Stimulated activated CD8-positive, alpha-beta memory T cell treated with anti-CD3 and anti-CD28 coated beads, Interleukin-15, amount 100 ng/mL, for 1 hour (primary cell): ENCODE results near the gene PPDPF.
"Not testable (repeated sequence)": the region's sequence is repeated elsewhere in the genome, so short reads cannot be mapped to it uniquely, and the experiment has no call there.

Experiments
- DNase-seq: peaks from one replicate; pipeline ENCODE4 v3.0.0-alpha.2; 2020; ENCODE audit warnings: low read depth

PPDPF gene

DNA sequence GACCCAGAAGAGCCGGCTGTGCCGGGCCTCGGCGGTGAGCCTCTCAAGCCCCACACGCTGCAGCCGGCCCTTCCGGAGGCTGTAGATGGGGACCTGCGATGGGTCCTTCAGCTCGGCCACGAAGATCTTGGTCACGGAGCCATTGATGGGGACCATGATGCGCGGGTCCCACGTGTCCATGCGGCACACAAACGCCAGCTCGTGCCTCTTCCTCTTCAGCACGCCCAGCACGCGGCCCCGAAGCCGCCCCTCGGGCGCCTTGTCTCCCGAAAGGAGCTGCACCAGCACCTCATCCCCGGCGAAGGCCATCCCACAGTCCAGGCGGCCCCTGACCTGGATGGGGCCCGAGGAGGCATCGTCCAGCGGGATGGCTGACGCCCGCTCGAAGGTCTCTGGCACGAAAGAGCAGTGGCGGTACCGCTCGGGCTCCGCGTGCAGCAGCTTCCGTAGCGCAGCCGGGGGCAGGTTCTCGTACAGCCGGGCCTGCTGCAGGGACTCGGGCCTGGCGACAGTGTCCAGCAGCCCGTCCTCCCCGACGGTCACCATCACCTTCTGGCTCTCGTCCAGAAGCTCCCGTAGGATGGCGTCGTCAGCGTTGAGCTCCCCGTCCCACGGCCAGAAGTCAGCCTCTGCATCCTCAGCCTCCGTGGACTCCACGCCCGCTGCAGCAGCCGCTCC, 44.6 kb downstream of the PPDPF start:
- DNase-seq: no peak

DNA sequence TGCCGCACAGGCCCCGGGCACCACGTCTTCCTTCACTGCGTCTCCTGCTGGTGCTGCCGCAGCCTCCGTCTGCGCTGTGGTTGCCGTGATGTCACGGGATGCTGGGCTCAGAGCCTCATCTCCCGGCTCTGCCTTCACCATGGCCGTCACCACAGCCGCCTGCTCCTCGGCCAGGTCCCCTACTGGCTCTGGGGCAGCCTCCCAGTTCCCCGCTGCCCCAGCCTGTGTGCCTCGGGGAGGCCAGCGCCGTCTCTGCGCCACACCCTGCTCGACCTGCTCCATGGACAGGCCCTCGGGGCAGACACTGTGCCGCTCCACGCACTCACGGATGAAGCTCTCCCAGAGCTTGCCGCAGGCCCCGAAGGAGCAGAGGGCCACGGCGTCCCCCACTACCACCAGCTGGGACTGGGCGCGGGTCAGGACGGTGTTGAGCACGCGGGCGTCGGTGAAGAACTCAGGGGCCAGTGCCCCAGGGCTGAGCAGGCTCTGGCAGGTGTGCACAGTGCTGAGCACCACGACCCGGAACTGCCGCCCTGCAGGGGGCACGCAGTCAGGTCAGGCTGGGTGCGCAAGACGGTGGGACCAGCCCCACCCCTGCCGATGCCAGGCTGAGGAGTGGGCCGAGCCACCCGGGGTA, 45.3 kb downstream of the PPDPF start:
- no peak for DNase-seq

GRCh38 chr20:63566395-63567135, 46.0 kb downstream of the PPDPF start:
- no peak for DNase-seq

GRCh38 chr20:63567136-63567385, 46.5 kb downstream of the PPDPF start:
- no peak for DNase-seq

DNA sequence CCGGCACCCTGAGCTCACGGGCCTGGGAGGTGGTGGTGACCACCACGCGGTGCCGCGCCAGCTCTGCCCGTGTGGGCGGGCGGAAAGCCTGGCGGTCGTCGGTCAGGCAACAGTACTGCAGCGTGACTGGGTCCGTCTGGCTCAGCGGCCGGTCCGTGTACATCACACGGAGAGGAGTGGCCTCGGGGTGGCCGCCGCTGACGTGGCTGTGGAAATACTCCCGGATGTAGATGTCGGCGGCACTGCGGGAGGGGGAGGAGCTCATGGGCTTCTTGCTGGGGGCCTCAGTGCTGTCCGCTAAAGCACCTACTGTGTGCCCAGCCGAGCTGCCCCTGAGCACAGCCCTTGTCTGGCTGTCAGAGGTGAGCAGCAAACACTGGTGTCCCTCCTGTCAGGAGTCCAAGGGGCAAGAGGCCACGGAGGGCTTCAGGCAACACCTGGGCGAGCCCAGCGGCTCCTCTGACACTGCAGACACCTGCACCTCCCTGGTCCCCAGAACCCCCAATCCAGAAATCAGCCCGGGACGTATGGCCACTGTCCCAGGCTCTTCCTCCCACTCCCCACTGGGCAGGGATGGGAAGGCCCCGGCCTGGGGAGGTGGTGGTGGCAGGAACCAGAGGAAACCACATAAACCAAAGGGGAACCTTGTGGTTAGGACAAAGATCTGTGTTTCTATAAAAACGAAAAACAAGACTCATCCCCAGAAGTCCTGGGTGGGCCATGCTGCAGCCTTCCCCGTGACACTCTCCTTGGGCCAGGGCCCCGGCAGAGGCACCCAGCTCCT, 47.0 kb downstream of the PPDPF start:
- no peak for DNase-seq

DNA sequence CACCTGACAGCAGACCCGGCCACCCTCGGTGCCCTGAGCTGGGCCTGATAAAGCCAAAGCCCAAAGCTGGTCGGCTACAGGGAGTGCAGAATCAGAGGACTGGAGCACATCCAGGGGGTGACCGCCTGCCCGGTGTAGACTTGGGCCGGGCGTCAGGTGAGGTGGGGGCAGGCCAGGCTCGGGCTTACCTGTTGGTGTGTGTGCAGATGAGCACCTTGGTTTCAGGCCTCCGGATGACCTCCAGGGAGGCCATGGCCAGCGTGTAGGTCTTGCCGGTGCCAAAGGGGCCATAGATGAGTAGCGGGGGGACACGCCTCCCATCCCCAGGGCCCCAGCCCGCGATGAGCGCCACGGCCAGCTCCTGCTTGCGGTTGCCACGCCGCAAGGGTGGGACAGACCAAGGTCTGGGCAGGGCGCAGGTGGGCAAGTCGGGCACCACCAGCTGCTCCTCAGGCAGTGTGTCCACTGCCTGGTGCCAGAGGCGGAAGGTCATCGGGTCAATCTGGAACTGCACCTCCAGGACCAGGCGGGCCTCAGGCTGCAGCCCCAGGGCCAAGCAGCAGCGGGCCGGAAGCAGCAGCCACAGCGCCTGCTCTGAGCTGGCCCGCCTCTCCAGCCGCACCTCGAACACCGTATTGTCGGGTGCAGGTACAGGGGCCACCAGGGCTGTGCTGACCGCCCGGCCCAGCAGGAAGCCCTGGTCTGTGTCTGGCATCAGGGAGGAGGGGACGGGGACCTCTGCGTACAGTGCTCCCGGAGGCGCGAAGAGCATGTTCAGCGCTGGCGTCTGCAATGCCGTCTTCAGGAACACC, 47.8 kb downstream of the PPDPF start:
- DNase-seq: no peak

DNA sequence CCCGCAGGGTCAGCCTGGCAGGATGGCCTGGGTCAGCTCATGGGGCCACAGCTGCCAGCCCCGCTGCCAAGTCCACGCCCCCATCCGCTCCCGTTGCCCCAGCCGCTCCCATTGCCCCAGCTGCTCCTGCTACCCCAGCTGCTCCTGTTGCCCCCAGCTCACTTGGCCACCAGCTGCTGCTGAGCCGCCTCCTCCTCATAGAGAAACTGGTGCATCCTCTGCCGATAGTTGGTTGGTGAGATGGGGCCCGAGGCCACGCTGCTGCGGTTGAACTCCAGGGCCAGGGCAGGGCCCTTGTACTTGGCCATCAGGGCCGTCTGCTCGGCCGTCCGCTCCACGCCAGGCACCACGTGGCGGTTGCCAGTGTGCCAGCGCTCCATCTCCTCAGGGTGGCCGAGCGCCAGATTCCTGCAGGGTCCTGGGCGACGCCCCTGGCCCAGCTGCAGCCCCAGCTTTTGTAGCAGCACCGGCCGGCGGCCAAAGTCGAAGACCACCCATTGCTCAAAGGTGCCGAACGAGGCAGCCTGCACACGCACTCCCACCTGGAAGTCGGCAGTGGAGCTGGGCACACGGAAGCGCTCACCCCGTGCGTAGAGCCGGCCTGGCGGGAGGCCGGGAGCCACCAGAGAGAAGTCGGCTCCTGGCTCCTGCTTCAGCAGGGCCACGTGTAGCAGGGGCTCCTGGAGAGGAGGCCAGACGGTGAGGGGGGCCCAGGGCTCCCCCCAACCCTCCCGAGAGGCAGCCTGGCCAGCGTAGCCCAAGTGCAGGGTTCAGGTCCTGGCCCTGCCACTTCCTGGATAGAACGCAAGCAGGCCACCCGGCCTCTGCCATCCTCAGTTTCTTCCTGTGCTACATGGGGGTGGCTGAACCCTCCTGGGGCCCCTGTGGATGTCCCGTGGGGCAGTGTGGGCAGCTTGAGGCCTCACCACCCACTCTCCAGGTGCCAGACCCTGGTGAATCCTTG, 48.7 kb downstream of the PPDPF start:
- no peak for DNase-seq

GRCh38 chr20:63570281-63571086, 49.9 kb downstream of the PPDPF start:
- no peak for DNase-seq

DNA sequence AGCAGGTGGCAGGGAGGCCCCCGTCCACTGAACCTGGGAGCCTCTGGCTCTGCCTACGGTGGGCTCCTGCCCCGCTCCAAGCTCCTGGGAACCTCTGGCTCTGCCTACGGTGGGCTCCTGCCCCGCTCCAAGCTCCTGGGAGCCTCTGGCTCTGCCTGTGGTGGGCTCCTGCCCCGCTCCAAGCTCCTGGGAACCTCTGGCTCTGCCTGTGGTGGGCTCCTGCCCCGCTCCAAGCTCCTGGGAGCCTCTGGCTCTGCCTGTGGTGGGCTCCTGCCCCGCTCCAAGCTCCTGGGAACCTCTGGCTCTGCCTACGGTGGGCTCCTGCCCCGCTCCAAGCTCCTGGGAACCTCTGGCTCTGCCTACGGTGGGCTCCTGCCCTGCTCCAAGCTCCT, 50.5 kb downstream of the PPDPF start:
- DNase-seq: not testable (repeated sequence)
